Fibroblast of skin of abdomen (primary cell): Measurements from ENCODE around the gene DNAAF6. TPM values are rescaled to one million over a fixed set of nuclear protein-coding genes. Genes with fewer than 3 reads are reported as not detected.
"Not testable (repeated sequence)": the region's sequence is repeated elsewhere in the genome, so short reads cannot be mapped to it uniquely, and the experiment has no call there.

Experiments
- DNase-seq: peaks from one replicate; pipeline ENCODE4 v3.0.0-alpha.2; 2013
- polyA plus RNA-seq, 2 experiments: library from polyadenylated mRNA; unstranded; fragments of 120-200 nt; gene quantifications; one replicate each; pipeline ENCODE4 v1.2.1, GENCODE V29; 2013; ENCODE audit not compliant: insufficient read length in 2 of 2

Gene DNAAF6
- polyA plus RNA-seq (2013, experiment 1 of 2; ENCODE audit: insufficient read length) = not detected
- polyA plus RNA-seq (2013, experiment 2 of 2; ENCODE audit: insufficient read length) = not detected

- peak; percentile 1 for DNase-seq
Observed at GRCh38 chrX:107205770-107206696, at the start of gene DNAAF6, which contains the start of gene NUP62CL. TSS of gene DNAAF6 (plus strand) at chrX:107206611. CDS start at chrX:107212876, 6,265 bp downstream. TSS of gene NUP62CL (minus strand) at chrX:107206433. CDS start at chrX:107175146, 31,287 bp downstream.

GRCh38 chrX:107157618-107158017 lies 48.8 kb upstream of the DNAAF6 start:
- not testable (repeated sequence) for DNase-seq

GRCh38 chrX:107167163-107167921 lies 39.1 kb upstream of the DNAAF6 start:
- DNase-seq = no peak

- DNase-seq = no peak
Observed at GRCh38 chrX:107168257-107168656, 38.2 kb upstream of the DNAAF6 start.

- no peak for DNase-seq
Observed at GRCh38 chrX:107168712-107169111, 37.7 kb upstream of the DNAAF6 start.

- no peak for DNase-seq
Observed at GRCh38 chrX:107171369-107172102, 34.9 kb upstream of the DNAAF6 start.

- DNase-seq = no peak
Observed at GRCh38 chrX:107197319-107197718, 9.1 kb upstream of the DNAAF6 start.

GRCh38 chrX:107198074-107198473 lies 8.3 kb upstream of the DNAAF6 start:
- DNase-seq = not testable (repeated sequence)

- no peak for DNase-seq
Observed at GRCh38 chrX:107199491-107199890, 6.9 kb upstream of the DNAAF6 start.

- DNase-seq = no peak
Observed at GRCh38 chrX:107204068-107204605, 2.3 kb upstream of the DNAAF6 start.

GRCh38 chrX:107206697-107207065 lies 270 bp downstream of the DNAAF6 start:
- DNase-seq = no peak

- no peak for DNase-seq
Observed at GRCh38 chrX:107207089-107207488, 678 bp downstream of the DNAAF6 start.

- DNase-seq = no peak
Observed at GRCh38 chrX:107207943-107208342, 1.5 kb downstream of the DNAAF6 start.

GRCh38 chrX:107213477-107213876 lies 7.1 kb downstream of the DNAAF6 start:
- no peak for DNase-seq

- DNase-seq = peak; percentile 29
Observed at GRCh38 chrX:107226757-107227156, 20.3 kb downstream of the DNAAF6 start.

- no peak for DNase-seq
Observed at GRCh38 chrX:107227780-107228485, 21.5 kb downstream of the DNAAF6 start.

- no peak for DNase-seq
Observed at GRCh38 chrX:107228486-107228819, 22.0 kb downstream of the DNAAF6 start.

GRCh38 chrX:107272431-107272921 lies 66.1 kb downstream of the DNAAF6 start:
- peak; percentile 0 for DNase-seq

- DNase-seq = no peak
Observed at GRCh38 chrX:107273795-107274194, 67.4 kb downstream of the DNAAF6 start.

- DNase-seq = no peak
Observed at GRCh38 chrX:107288676-107289075, 82.3 kb downstream of the DNAAF6 start.

GRCh38 chrX:107290019-107290418 lies 83.6 kb downstream of the DNAAF6 start:
- no peak for DNase-seq

GRCh38 chrX:107293056-107293455 lies 86.6 kb downstream of the DNAAF6 start:
- DNase-seq = no peak
